ENCODE data around the gene PHF2.

PHF2 gene

DNA sequence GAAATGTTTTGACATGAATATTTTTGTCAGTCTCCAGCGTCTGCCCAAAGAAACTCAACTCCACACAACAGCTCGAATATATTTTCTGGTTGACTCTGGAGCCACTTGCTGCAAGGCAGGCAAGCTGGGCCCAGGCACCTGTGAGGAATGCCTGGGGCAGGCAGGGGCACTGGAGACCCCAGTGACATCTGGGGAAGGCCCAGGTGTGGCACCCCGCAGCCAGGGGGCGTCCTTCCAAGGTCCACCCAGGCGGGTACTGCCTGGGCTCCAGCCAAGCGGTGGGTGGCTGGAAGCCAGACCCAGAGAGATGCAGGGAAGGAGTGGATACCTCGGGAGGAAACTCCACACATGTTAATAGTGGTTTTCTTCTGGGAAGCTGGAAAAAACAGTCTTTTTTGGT is 125.9 kb downstream of the PHF2 start:
- no peak for DNase-seq (ENCODE audit: low read depth)
- TF ChIP-seq, protein P1, sequence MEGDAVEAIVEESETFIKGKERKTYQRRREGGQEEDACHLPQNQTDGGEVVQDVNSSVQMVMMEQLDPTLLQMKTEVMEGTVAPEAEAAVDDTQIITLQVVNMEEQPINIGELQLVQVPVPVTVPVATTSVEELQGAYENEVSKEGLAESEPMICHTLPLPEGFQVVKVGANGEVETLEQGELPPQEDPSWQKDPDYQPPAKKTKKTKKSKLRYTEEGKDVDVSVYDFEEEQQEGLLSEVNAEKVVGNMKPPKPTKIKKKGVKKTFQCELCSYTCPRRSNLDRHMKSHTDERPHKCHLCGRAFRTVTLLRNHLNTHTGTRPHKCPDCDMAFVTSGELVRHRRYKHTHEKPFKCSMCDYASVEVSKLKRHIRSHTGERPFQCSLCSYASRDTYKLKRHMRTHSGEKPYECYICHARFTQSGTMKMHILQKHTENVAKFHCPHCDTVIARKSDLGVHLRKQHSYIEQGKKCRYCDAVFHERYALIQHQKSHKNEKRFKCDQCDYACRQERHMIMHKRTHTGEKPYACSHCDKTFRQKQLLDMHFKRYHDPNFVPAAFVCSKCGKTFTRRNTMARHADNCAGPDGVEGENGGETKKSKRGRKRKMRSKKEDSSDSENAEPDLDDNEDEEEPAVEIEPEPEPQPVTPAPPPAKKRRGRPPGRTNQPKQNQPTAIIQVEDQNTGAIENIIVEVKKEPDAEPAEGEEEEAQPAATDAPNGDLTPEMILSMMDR (IDR thresholded peaks at IDR 0.05; ENCODE audit: low read length, missing control alignments): no peak
- H3K4me3 ChIP-seq (replicated peaks; ENCODE audit: low read depth, low read length): no peak overlapping the region

GRCh38 chr9:93708289-93708986 is 132.1 kb downstream of the PHF2 start:
- H3K4me3 ChIP-seq (replicated peaks; ENCODE audit: low read depth, low read length): no peak overlapping the region
- TF ChIP-seq, protein P1 (IDR thresholded peaks at IDR 0.05; ENCODE audit: low read length, missing control alignments): no peak
- DNase-seq (ENCODE audit: low read depth): no peak

DNA sequence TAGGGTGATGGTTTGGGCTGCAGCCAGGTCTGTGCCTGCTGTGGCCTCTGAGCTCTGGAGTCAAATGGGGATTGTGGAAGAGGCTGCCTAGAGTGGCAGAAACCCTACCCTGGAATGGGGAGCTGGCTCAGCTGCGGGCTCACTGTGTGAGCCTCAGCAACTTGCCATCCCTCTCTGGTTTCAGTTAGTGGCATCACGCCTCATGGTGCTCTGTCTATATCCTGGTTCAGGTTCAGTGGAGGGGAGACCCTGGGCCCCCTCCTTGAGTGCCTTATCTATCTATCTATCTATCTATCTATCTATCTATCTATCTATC is 132.6 kb downstream of the PHF2 start:
- H3K4me3 ChIP-seq (replicated peaks; ENCODE audit: low read depth, low read length): no peak overlapping the region
- no peak for DNase-seq (ENCODE audit: low read depth)
- TF ChIP-seq, protein P1 (IDR thresholded peaks at IDR 0.05; ENCODE audit: low read length, missing control alignments): no peak

GRCh38 chr9:93709600-93710369 is 133.4 kb downstream of the PHF2 start:
- H3K4me3 ChIP-seq (replicated peaks; ENCODE audit: low read depth, low read length): no peak overlapping the region
- TF ChIP-seq, protein P1 (IDR thresholded peaks at IDR 0.05; ENCODE audit: low read length, missing control alignments): no peak
- DNase-seq (ENCODE audit: low read depth): no peak

DNA sequence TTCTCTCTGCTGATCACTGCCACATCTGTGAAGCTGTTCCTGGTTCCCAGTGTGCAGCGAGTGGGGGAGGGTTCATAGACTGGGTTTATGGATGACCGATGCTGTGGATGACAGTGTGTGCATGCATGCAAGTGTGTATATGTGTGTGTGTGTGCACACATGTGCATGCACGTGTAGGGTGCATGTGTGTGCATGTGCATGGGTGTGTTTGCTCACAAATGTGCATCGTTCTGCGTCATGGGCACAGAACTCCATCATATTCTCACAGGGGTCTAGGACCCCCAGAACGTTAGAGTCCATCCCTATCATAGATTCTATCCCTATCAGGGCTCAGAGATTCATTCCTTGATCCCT is 134.0 kb downstream of the PHF2 start:
- TF ChIP-seq, protein P1 (IDR thresholded peaks at IDR 0.05; ENCODE audit: low read length, missing control alignments): no peak
- no peak overlapping the region for H3K4me3 ChIP-seq (replicated peaks; ENCODE audit: low read depth, low read length)
- DNase-seq (ENCODE audit: low read depth): no peak

DNA sequence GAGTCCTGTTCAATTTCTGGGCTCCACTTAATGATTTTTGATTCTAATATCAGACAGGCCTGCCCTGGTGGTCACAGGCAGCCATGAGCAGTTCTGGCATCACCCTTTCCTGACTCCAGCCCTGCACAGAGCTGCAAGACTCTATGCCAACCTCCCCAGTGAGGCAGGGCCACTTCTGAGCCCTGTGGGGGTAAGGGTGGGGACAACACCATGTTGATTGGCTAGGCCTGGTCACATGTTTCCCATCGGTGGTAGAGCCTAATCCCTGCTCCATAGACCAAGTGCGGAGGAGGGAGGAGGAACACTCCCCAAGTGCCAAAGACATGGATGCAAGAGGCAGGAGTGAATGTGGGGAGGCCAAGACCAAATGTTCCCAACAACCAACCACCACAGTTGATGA is 134.6 kb downstream of the PHF2 start:
- TF ChIP-seq, protein P1 (IDR thresholded peaks at IDR 0.05; ENCODE audit: low read length, missing control alignments): no peak
- DNase-seq (ENCODE audit: low read depth): no peak

GRCh38 chr9:93712896-93713295 is 136.5 kb downstream of the PHF2 start:
- DNase-seq (ENCODE audit: low read depth): no peak
- H3K4me3 ChIP-seq (replicated peaks; ENCODE audit: low read depth, low read length): no peak overlapping the region
- TF ChIP-seq, protein P1 (IDR thresholded peaks at IDR 0.05; ENCODE audit: low read length, missing control alignments): no peak

More for the DNA sequence above, 134.6 kb downstream of the PHF2 start:
- H3K4me3 ChIP-seq (replicated peaks; ENCODE audit: low read depth, low read length): no peak overlapping the region

Measured in fibroblast of pulmonary artery (primary cell).